ENCODE results near the gene TACSTD2. TPM values are rescaled to one million over a fixed set of nuclear protein-coding genes. Genes with fewer than 3 reads are reported as not detected.

TACSTD2 gene
- total RNA-seq, 2 experiments from 2014 or later, result not detected

GRCh38 chr1:58528518-58528917 is 48.5 kb downstream of the TACSTD2 start:
- CTCF ChIA-PET, result no interaction called here
- POLR2A ChIA-PET, result no interaction called here

Other genes starting within 250 kb of the TACSTD2 start
- 10 to 100 TPM; 11.5 to 14.2 TPM for gene OMA1, start 30.5 kb downstream of the TACSTD2 start, total RNA-seq
- gene MYSM1, start 122.8 kb upstream of the TACSTD2 start, total RNA-seq, result 10 to 100 TPM; 28.7 to 32.3 TPM
- gene JUN, start 206.8 kb upstream of the TACSTD2 start, total RNA-seq, result 10 to 100 TPM; 16.1 to 17.1 TPM

Data from activated CD8-positive, alpha-beta memory T cell treated with anti-CD3 and anti-CD28 coated beads for 36 hours (primary cell).